Effector memory CD8-positive, alpha-beta T cell (primary cell): ENCODE results near the gene PRUNE2.

ENCODE experiments used
- ATAC-seq: fragments of 150-1000 bp; cut with Tn5 transposase; replicated peaks from 2 replicates; pipeline ENCODE4 v1.10.0; 2021; ENCODE audit warnings: mild to moderate bottlenecking, moderate library complexity
- DNase-seq, 3 experiments: peaks; one replicate each; pipeline ENCODE4 v3.0.0; 2021
- H3K27ac Mint-ChIP-seq, 2 donors: one replicate each; pipeline ENCODE4 v1.8.0; 2022; ENCODE audit warnings: mild to moderate bottlenecking in 2 of 2, mixed read lengths in 2 of 2, moderate library complexity in 2 of 2
- H3K27me3 Mint-ChIP-seq, 2 donors: one replicate each; pipeline ENCODE4 v1.8.0; 2022; ENCODE audit warnings: mixed read lengths in 2 of 2
- H3K36me3 Mint-ChIP-seq: one replicate; pipeline ENCODE4 v1.8.0; 2022; ENCODE audit warnings: mild to moderate bottlenecking, moderate library complexity, mixed read lengths; ENCODE audit not compliant: insufficient read depth
- H3K4me1 Mint-ChIP-seq, 2 donors: one replicate each; pipeline ENCODE4 v1.8.0; 2022; ENCODE audit warnings: low read depth in 2 of 2, mixed read lengths in 2 of 2
- H3K4me3 Mint-ChIP-seq, 2 donors: one replicate each; pipeline ENCODE4 v1.8.0; 2022; ENCODE audit warnings: mild to moderate bottlenecking in 2 of 2, mixed read lengths in 2 of 2, moderate library complexity in 2 of 2
- H3K9me3 Mint-ChIP-seq, 2 donors: one replicate each; pipeline ENCODE4 v1.8.0; 2022; ENCODE audit warnings: mixed read lengths in 2 of 2

The PRUNE2 gene

DNA sequence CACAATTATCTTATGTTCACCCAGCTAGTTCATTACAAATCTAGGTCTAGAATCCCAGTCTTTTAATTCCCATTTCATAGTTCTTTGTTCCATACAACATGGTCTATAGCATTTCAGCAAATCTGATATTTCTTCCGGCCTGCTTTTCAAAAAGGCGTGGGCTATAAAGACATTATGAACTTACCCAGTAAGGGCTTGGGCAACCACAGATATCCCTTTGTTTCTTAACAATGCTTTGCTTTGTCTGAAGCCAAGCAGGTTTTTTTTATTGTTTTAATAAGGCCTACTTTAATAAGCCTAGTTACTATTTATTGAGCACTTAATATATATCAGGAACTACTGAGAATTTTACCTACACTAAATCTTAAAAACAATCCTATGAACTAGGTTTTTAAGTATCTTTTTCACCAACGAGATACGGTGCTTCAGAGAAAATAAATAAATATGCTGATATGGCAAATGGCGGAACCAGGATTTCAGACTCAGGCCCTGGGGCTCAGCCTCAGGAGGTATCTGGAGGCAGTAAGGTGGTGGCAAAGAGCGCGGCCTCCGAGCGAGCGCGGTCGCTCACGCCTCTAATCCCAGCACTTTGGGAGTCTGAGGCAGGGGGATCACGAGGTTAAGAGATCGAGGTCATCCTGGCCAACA is 112.0 kb downstream of the PRUNE2 start:
- ATAC-seq = no peak
- H3K9me3 Mint-ChIP-seq = no peaks in the 10 kb centered on the region

DNA sequence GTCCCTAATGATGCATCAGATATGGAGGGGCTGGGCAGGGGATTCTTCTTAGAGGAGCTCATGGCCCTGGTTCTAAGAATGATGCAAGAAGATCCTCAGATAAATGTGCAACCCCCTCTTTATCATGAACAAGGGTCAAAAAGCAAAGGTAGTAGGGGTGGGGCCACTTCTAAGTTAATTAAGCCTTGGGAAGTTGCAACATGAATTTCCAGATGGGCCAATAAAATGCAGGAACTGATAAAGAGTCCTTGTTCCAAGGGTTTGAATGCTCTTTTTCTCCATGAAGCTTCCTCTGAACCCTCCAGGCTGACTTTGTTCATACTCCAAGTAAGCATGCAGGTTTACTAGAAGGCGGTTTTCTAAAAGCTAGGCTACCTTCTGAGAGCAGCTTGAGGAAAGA is 116.1 kb downstream of the PRUNE2 start:
- peaks cover 17 to 28% of the 10 kb centered on the region in 2 donors for H3K27me3 Mint-ChIP-seq
- DNase-seq (no peak), ATAC-seq (no peak)
- H3K9me3 Mint-ChIP-seq = no peaks in the 10 kb centered on the region
- H3K36me3 Mint-ChIP-seq = no peaks in the 10 kb centered on the region
- no peak overlapping the region for H3K27ac Mint-ChIP-seq
- H3K4me1 Mint-ChIP-seq = no peaks in the 10 kb centered on the region
- H3K4me3 Mint-ChIP-seq = no peak overlapping the region

More for the DNA sequence above, 112.0 kb downstream of the PRUNE2 start:
- H3K4me1 Mint-ChIP-seq = no peaks in the 10 kb centered on the region
- no peak for DNase-seq
- H3K4me3 Mint-ChIP-seq = no peak overlapping the region
- H3K36me3 Mint-ChIP-seq = no peaks in the 10 kb centered on the region
- no peak overlapping the region for H3K27ac Mint-ChIP-seq
- H3K27me3 Mint-ChIP-seq = peaks cover 28 to 31% of the 10 kb centered on the region in 2 donors

DNA sequence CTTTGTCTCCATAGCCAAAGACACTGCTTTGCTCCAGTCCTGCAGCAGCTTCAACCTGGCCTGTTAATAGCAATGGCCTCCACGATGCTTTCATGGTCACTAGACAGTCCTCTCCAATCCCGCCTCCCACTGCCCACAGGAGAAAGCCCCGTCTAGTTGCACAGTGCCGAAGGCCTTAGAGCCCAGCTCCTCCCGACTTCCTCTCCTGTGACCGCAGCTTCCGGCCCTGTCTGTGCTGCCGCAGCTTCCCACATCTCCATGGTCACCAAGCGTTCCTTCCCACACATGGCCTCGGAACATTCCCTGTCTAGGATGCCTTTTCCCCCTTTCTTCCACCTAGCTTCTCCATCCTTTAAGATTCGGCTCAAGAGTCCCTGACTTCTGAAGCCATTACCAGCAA is 118.2 kb downstream of the PRUNE2 start:
- no peak for DNase-seq
- Mint-ChIP-seq H3K4me3 (no peak overlapping the region), H3K4me1 (no peaks in the 10 kb centered on the region), H3K9me3 (no peaks in the 10 kb centered on the region), H3K27me3 (peaks cover 23 to 26% of the 10 kb centered on the region in 2 donors), H3K36me3 (no peaks in the 10 kb centered on the region), H3K27ac (no peak overlapping the region)
- no peak for ATAC-seq

DNA sequence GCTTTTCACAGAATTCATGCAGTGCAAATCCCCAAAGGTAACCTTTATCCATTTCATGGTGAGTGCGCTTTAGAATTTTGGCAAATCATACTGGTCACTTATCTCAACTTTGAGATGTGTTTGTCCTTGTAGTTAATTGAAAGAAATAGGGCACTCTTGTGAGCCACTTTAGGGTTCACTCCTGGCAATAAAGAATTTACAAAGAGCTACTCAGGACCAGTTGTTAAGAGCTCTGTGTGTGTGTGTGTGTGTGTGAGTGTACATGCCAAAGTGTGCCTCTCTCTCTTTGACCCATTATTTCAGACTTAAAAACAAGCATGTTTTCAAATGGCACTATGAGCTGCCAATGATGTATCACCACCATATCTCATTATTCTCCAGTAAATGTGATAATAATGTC is 120.4 kb downstream of the PRUNE2 start:
- no peaks in the 10 kb centered on the region for H3K9me3 Mint-ChIP-seq
- H3K4me1 Mint-ChIP-seq = no peaks in the 10 kb centered on the region
- DNase-seq = no peak
- H3K27me3 Mint-ChIP-seq = peaks cover 24 to 25% of the 10 kb centered on the region in 2 donors
- no peaks in the 10 kb centered on the region for H3K36me3 Mint-ChIP-seq
- no peak overlapping the region for H3K4me3 Mint-ChIP-seq
- no peak for ATAC-seq
- no peak overlapping the region for H3K27ac Mint-ChIP-seq

DNA sequence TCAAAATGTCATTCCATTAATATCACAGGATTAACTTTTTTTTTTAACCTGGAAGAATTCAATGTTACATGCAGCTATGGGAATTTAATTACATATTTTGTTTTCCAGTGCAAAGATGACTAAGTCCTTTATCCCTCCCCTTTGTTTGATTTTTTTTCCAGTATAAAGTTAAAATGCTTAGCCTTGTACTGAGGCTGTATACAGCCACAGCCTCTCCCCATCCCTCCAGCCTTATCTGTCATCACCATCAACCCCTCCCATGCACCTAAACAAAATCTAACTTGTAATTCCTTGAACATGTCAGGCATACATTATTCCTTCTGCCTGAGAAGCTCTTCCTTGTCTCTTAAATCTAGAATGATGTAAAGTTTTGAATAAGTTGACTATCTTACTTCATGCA is 121.0 kb downstream of the PRUNE2 start:
- Mint-ChIP-seq H3K27me3 (peaks cover 20 to 24% of the 10 kb centered on the region in 2 donors), H3K9me3 (no peaks in the 10 kb centered on the region), H3K4me3 (no peak overlapping the region), H3K36me3 (no peaks in the 10 kb centered on the region), H3K27ac (no peak overlapping the region), H3K4me1 (no peaks in the 10 kb centered on the region)
- ATAC-seq = no peak
- no peak for DNase-seq

DNA sequence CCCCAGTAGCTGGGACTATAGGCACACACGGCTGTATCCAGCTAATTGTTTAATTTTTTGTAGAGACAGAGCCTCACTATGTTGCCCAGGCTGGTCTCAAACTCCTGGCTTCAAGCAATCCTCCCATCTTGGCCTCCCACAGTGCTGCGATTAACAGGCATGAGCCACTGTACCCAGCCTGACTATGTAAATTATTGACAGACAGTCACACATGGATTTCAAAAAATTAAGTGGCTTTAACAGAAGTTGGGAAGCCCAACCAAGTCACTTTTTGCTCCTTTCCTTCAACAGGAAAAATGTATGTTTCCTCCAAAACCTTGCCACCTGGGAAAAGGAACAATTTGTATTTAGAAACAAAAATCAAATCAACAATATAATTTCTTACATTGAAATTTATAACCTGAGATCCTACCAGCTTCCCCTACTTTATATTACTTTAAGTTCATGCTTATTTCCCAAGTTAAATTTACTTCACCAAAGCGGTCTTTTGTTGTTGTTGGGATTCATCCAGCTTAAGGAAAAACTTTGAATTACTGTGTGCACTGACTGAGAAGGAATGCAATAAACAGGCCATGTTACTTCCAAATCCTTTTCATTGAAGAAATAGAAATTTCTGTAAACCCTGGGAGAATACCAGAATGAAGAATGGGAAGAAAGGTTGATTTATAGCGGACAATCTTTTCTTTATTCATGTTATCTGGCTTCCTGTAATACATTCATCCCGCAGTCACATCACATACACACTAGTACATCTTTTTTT is 133.0 kb downstream of the PRUNE2 start:
- no peaks in the 10 kb centered on the region for H3K9me3 Mint-ChIP-seq
- no peak overlapping the region for H3K27ac Mint-ChIP-seq
- ATAC-seq (no peak), DNase-seq (no peak)
- H3K27me3 Mint-ChIP-seq = peaks cover 9 to 17% of the 10 kb centered on the region in 2 donors
- peaks cover 0 to 1% of the 10 kb centered on the region in 2 donors for H3K4me1 Mint-ChIP-seq
- H3K36me3 Mint-ChIP-seq = no peaks in the 10 kb centered on the region
- no peak overlapping the region for H3K4me3 Mint-ChIP-seq

DNA sequence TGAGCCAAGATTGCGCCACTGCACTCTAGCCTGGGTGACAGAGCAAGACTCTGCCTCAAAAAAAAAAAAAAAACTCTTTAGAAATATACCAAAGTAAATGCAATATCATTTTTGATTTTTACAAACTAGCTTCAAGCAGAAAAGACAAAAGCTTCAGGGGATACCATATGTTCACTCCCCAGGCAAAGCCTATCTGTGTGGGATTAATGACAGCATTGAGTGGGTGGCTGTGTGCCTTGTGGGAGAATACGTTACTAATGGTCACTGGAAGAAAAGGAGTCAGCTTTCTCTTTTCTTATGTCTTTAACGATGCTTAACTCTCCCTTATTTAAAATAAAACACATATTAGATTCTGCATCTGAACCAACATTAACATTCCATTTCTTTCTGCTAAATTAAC is 139.8 kb downstream of the PRUNE2 start:
- Mint-ChIP-seq H3K9me3 (no peaks in the 10 kb centered on the region), H3K4me3 (no peak overlapping the region), H3K27ac (no peak overlapping the region), H3K36me3 (no peaks in the 10 kb centered on the region), H3K4me1 (no peaks in the 10 kb centered on the region), H3K27me3 (peaks cover 9 to 38% of the 10 kb centered on the region in 2 donors)
- ATAC-seq (no peak), DNase-seq (no peak)

DNA sequence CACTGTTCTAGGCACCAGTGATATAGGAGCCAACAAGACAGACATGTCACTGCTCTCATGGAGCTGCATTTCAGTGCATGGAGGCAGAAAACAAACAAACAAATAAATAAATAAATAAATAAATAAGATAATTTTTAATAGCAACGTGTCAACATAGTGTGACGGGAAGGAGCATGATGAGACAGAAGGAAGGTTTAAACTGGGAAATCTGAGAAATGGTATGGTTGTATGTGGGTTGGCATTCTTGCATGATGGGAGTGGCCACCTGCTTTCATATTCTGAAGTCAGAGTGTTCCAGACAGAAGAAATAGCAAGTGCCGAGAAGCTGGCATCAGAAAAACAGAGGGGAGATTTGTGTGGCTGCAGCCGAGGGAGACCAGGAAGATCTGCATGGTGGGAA is 141.8 kb downstream of the PRUNE2 start, which contains the start of gene PCA3:
Gene PCA3, plus strand, starts transcription at position 301 of the 400 bp plus-strand sequence.
- H3K27ac Mint-ChIP-seq = no peak within 1 kb of the TSS
- DNase-seq (no peak), ATAC-seq (no peak)
- H3K36me3 Mint-ChIP-seq = no peaks in the 10 kb centered on the region
- no peaks in the 10 kb centered on the region for H3K9me3 Mint-ChIP-seq
- peaks cover 9 to 45% of the 10 kb centered on the region in 2 donors for H3K27me3 Mint-ChIP-seq
- no peak within 1 kb of the TSS for H3K4me3 Mint-ChIP-seq
- H3K4me1 Mint-ChIP-seq = no peaks in the 10 kb centered on the region

DNA sequence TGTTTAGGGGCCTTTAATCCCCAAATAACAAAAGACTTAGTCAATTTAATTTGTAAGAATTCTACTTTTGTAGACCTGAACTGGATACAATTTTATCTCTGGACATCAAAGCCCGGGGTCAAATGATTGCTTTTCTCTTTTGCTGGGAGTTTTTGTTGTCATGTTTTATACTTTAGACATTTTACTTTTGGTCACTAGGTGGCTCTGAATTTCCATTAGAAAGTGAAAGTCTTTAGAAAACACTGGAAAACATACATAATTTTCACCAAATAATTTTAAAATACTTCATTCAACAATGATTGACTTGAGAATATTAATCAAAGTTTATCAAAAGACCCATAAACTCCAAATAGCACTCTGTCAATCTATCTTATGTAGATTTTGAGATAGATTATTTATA is 144.5 kb downstream of the PRUNE2 start:
- Mint-ChIP-seq H3K27ac (no peak overlapping the region), H3K36me3 (no peaks in the 10 kb centered on the region), H3K27me3 (peaks cover 9 to 32% of the 10 kb centered on the region in 2 donors), H3K4me3 (no peak overlapping the region), H3K4me1 (no peaks in the 10 kb centered on the region), H3K9me3 (no peaks in the 10 kb centered on the region)
- ATAC-seq = no peak
- DNase-seq = no peak

DNA sequence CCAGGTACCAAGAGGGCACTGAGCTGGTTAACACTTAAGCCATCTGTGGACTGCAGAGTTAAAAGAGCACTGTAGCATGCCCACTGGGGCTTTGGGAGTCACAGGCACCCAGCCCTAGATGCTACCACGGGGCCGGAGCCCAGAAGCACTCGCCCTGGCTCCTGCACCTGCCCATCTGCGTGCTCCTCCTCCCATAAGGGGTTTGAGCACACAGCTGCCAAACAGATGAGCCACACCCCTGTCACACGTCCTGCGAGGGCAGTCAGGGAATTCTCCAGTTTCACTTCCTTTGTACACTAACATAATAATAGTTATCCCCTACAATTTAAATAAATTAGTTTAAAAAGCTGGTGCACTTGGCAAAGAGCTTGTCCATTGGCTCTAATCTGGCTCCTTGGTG is 146.2 kb downstream of the PRUNE2 start:
- ATAC-seq (no peak), DNase-seq (no peak)
- H3K4me3 Mint-ChIP-seq = no peak overlapping the region
- H3K27me3 Mint-ChIP-seq = peaks cover 9 to 31% of the 10 kb centered on the region in 2 donors
- no peaks in the 10 kb centered on the region for H3K9me3 Mint-ChIP-seq
- H3K27ac Mint-ChIP-seq = no peak overlapping the region
- H3K4me1 Mint-ChIP-seq = peaks cover 3 to 5% of the 10 kb centered on the region in 2 donors
- H3K36me3 Mint-ChIP-seq = no peaks in the 10 kb centered on the region

DNA sequence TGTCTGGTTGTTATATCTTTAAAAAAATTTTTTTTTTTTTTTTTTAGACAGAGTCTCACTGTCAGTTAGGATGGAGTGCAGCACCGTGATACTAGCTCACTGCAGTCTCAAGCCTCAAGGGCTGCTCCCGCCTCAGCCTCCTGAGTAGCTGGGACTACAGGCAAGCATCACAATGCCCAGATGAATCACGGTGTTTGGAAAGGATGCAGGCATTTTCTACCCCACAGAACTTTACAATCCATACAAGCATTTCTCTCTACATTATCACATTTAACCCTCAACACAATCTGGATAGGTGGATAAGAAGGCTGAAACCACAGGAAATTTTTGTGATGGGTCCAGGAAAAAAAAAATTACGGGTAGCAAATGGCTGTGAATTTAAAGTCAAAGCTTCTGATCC is 147.4 kb downstream of the PRUNE2 start:
- no peak overlapping the region for H3K27ac Mint-ChIP-seq
- no peaks in the 10 kb centered on the region for H3K9me3 Mint-ChIP-seq
- H3K4me3 Mint-ChIP-seq = no peak overlapping the region
- DNase-seq (no peak), ATAC-seq (no peak)
- peaks cover 7 to 25% of the 10 kb centered on the region in 2 donors for H3K27me3 Mint-ChIP-seq
- H3K36me3 Mint-ChIP-seq = no peaks in the 10 kb centered on the region
- H3K4me1 Mint-ChIP-seq = peaks cover 3 to 5% of the 10 kb centered on the region in 2 donors

DNA sequence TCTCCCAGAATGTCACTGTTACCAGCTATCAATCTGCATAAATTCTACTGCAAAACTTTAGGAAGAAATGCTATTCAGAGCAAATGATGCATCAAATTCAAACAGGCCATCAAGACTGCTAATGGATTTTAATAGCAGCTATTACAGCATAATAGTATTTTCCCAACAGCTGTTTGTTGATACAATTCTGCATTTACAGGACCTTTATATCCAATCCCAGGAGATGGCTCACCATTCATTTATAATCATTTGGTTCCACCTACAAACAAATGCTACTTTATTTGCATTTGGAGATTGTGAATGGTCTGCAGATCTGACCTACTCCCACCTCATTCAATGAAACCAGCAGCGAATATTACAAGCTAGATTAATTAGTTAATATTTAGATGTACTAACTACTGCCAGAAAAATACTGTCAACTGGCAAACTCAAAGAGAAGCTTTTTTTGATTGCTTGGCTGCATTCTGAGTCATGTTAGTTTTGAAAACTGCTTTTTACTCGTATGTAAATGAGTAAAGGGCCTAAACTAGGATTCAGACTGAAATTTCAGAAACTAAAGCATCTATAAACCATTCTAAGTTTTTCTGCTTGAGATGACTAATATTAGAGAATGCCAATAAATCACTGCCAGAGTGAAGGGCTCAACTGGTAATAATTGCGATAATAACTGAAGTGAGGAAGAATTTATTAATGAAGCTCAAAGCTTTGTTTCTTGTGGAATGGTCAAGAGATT is 148.8 kb downstream of the PRUNE2 start:
- Mint-ChIP-seq H3K27ac (no peak overlapping the region), H3K27me3 (peaks cover 0 to 17% of the 10 kb centered on the region in 2 donors), H3K4me1 (peaks cover 3 to 5% of the 10 kb centered on the region in 2 donors), H3K36me3 (no peaks in the 10 kb centered on the region), H3K4me3 (no peak overlapping the region), H3K9me3 (no peaks in the 10 kb centered on the region)
- no peak for DNase-seq
- ATAC-seq = no peak

DNA sequence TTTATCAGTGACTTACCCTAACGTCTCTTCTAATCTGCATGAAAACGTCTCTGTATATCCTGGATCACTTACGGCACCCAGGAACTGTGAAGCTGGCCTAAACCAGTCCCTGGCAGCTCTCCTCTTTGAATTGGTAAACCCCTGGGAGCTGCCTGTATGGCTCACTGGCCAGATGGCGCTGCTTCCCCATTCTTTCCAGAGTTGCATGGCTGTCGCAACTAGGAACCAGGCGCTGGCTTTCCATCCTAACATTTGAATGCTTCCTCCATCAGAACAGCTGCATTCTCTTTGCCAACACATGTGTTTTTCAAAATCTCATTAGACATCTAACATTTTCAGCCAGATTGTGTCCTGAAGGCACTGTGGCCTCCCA is 149.7 kb downstream of the PRUNE2 start:
- no peaks in the 10 kb centered on the region for H3K9me3 Mint-ChIP-seq
- no peak overlapping the region for H3K4me3 Mint-ChIP-seq
- H3K4me1 Mint-ChIP-seq = peaks cover 3 to 5% of the 10 kb centered on the region in 2 donors
- no peaks in the 10 kb centered on the region for H3K36me3 Mint-ChIP-seq
- H3K27ac Mint-ChIP-seq = no peak overlapping the region
- DNase-seq = no peak
- no peak for ATAC-seq
- peaks cover 0 to 17% of the 10 kb centered on the region in 2 donors for H3K27me3 Mint-ChIP-seq
